Spleen (tissue), 7 donors: ENCODE data around the gene MYCBPAP.

Experiments used
- CTCF ChIP-seq, 11 experiments: fragments of 200-600 bp in 7 of 11; fragments of 450-650 bp in 4 of 11; sonication (generic) in 4 of 11; IDR thresholded peaks in 8 of 11; conservative IDR thresholded peaks in 3 of 11; 1 replicate in 7 of 11; 2 replicates in 4 of 11; pipeline versions ENCODE4 v1.4.0 to v1.8.0; 2016 to 2021; ENCODE audit warnings: antibody characterized with exemption in 11 of 11, inconsistent platforms in 4 of 11, mild to moderate bottlenecking in 1 of 11
- POLR2A ChIP-seq, 3 donors: fragments of 450-650 bp; IDR thresholded peaks; one replicate each; pipeline ENCODE4 v1.5.1; 2017; ENCODE audit warnings: antibody characterized with exemption in 3 of 3, mild to moderate bottlenecking in 1 of 3
- POLR2AphosphoS5 ChIP-seq, 3 donors: sonication (generic); formaldehyde crosslinking; IDR thresholded peaks; one replicate each; pipeline ENCODE4 v1.5.1; 2017; ENCODE audit warnings: antibody characterized with exemption in 3 of 3
- donor health status: DM: no; HTN: no; CAD: no; lungs with moderate emphysema.
- donor health status: DM: no; HTN: no; CAD: no.
- donor health status: DM: no; HTN: no; CAD: no.

GRCh38 chr17:50522766-50523165, 14.5 kb downstream of the MYCBPAP start:
- TF ChIP-seq CTCF (IDR thresholded peaks at IDR 0.05 in 8 of 11, conservative IDR thresholded peaks at IDR 0.05 in 3 of 11) = no peak
- TF ChIP-seq POLR2A (IDR thresholded peaks at IDR 0.05) = no peak
- TF ChIP-seq POLR2AphosphoS5 (IDR thresholded peaks at IDR 0.05) = no peak
